NOMO-1 treated with dmso at 0.1 percent for 144 hours (cell line): ENCODE measurements around the gene FAM107A.
A peak's percentile ranks its signal among the peaks of the same experiment; 100 is the strongest.

Experiments used
- DNase-seq: peaks from one replicate; lab custom pipeline; 2025; ENCODE audit not compliant: unreplicated experiment; lab: John Stamatoyannopoulos, UW

FAM107A gene

GRCh38 chr3:58594117-58594516, 16.9 kb upstream of the FAM107A start:
- no peak for DNase-seq

- no peak for DNase-seq
Observed at GRCh38 chr3:58591517-58592510, 14.6 kb upstream of the FAM107A start.

- no peak for DNase-seq
Observed at GRCh38 chr3:58588030-58588614, 10.9 kb upstream of the FAM107A start.

- no peak for DNase-seq
Observed at GRCh38 chr3:58586776-58587192, 9.6 kb upstream of the FAM107A start.

- no peak for DNase-seq
Observed at GRCh38 chr3:58585994-58586393, 8.8 kb upstream of the FAM107A start.

GRCh38 chr3:58585005-58585786, 8.0 kb upstream of the FAM107A start:
- DNase-seq, result peak; percentile 65

- DNase-seq, result no peak
Observed at GRCh38 chr3:58584690-58585004, 7.5 kb upstream of the FAM107A start.

- no peak for DNase-seq
Observed at GRCh38 chr3:58581328-58582091, 4.3 kb upstream of the FAM107A start.

GRCh38 chr3:58580826-58581327, 3.7 kb upstream of the FAM107A start:
- DNase-seq, result no peak

- DNase-seq, result no peak
Observed at GRCh38 chr3:58578873-58579272, 1.7 kb upstream of the FAM107A start.

- DNase-seq, result no peak
Observed at GRCh38 chr3:58576716-58577115, 475 bp downstream of the FAM107A start.

GRCh38 chr3:58575971-58576652, 1.1 kb downstream of the FAM107A start:
- no peak for DNase-seq

- no peak for DNase-seq
Observed at GRCh38 chr3:58574682-58575081, 2.5 kb downstream of the FAM107A start.

GRCh38 chr3:58574106-58574505, 3.1 kb downstream of the FAM107A start:
- DNase-seq, result no peak

GRCh38 chr3:58573640-58574039, 3.6 kb downstream of the FAM107A start:
- DNase-seq, result no peak

- no peak for DNase-seq
Observed at GRCh38 chr3:58572634-58573230, 4.5 kb downstream of the FAM107A start.

- DNase-seq, result no peak
Observed at GRCh38 chr3:58572013-58572633, 5.1 kb downstream of the FAM107A start.

- DNase-seq, result no peak
Observed at GRCh38 chr3:58570851-58571250, 6.3 kb downstream of the FAM107A start.

- DNase-seq, result no peak
Observed at GRCh38 chr3:58569287-58570001, 7.7 kb downstream of the FAM107A start.
